Iris pigment epithelial cell (primary cell): ENCODE measurements around the gene LUZP1.
A peak's percentile ranks its signal among the peaks of the same experiment; 100 is the strongest.
"Not testable (repeated sequence)": the region's sequence is repeated elsewhere in the genome, so short reads cannot be mapped to it uniquely, and the experiment has no call there.

Source experiments
- DNase-seq: peaks from one replicate; pipeline ENCODE4 v3.0.0-alpha.2; 2011; ENCODE audit warnings: low read depth

Gene LUZP1

DNA sequence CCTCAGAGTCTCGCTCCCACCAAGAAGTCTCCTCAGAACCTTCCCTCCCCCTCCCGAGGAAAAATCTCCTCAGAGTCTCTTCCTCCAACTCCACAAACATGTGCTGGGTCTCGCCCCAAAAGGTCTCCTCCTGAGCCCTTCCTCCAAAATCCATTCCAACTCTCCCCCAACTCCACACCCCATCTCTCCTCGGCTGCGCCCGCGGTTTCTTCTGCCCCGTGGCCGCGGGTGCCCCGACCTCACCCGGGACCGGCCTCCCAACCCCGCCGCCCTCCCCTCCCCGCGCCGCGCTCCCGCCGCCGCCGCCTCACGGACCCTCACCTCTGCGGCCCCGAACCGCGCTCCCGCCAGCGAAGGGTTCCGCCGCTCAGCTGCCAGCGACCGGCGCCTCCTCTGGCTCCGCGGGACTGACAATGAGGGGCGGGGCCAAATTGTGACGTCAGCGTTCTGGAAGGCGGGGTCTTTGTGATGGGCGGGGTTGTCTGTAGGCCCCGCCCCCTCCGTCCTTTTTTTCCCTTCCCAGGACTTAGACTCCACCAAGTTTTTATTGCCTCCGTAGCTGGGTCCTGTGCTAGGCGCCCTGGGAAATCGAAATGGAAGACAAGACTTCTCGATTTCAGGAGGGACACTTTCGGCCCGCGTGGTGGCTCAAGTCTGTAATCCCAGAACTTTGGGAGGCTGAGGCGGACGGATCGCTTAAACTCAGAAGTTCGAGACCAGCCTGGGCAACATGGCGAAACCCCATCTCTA, at the start of gene LUZP1:
TSS of gene LUZP1 (minus strand) at position 412 of the 750 bp plus-strand sequence.
- DNase-seq: peak; percentile 83

DNA sequence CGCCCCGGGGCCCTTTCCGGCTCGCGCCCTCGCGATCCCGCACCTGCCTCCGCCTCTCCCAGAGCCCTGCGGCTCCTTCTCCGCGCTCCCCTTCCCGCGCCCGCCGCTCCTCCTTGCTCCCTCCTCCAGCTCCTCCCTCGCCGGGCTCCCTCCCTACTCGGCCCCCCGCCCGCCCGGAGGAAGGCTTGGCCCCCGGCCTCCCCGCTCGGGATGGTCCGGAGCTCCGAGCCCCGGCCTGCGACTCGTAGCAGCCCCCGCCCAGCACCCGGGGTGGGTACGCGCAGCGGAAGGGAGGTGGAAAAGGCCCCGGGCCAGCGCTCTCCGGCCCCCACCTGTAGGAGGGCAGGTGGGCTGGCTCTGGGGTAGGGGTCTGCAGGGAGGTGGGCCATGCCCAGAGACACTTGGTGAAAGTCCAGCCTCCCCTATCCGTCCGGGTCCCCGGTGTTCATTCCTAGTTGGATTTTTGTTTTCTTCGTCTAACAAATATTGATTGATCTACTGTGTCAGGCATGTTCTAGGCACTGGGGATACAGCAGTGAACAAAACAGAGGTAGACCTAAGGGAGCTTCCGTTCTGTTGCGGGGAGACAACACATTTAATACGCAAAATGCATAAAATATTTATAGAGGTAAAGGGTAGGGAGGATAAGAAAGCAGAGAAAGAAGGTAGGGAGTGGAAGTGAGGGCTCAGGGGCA, 48.9 kb upstream of the LUZP1 start, which contains the start of gene HTR1D:
TSS of gene HTR1D (minus strand) at position 82 of the 695 bp plus-strand sequence. CDS start 23,283 bp downstream, outside the sequence.
- DNase-seq: no peak

DNA sequence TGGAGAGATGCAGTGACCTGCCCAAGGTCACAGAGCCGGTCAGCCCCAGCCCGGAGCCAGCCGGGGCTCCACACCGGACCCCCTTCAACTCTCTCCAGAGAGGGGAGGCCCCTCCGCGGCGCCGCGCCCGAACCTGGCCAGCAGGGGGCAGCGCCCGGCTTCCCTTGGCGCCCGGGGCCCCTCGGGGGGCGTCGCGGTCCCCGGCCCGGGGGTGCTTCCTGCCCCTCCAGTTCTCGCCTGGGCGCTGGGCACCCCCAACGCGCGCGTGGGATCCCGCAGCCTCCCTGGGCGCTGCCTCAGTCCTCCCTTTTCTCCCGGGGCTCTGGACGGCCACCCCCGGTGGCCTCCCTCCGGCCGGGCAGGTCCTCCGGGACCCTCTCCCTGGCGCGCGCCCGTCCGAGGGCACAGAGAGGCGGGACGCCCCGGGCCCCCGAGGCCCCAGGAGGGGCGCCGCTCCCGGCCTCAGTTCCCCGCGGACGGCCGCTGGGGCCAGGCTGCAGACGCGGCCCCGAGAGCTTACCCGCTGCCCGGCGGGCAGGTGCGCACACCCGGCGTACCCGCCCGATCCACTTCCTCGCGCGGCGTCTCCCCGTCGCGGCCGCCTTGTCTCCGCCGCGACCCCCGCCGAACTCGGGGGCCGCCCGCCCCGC, 48.2 kb upstream of the LUZP1 start:
- no peak for DNase-seq

DNA sequence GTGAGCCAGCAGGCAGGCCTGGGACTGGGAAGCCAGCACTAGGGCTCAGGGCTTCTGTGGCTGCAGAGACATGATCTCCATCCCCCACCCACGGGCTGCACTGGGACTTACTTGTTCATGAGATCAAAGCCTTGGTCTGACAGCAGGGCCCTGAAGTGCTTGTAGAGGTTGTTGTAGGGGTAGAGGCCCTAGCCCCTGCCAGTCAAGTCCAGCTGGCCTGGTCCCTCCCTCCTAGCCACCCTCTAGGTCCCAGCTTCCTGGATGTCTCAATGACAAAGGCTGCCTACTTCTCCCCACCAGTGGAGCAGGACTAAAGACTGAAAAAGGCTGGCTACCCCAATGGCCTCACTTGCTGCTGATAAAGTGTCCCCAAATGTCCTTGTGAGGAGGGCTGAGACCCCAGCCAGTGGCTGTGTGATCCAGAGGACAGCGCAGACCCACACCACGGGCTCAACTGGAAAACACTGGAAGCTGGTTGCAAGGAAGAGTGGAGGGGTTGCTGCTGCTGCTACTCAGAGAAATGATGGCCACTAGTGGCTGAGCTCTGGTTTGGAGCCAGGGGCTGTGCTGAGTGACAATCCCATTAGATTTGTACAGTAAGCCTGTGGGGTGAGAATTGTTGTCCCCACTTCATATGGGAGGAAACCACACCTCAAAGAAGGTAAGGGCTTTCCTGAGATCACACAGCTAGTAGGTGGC, 47.2 kb upstream of the LUZP1 start:
- no peak for DNase-seq

- no peak for DNase-seq
Observed at GRCh38 chr1:23215291-23215690, 46.6 kb upstream of the LUZP1 start.

DNA sequence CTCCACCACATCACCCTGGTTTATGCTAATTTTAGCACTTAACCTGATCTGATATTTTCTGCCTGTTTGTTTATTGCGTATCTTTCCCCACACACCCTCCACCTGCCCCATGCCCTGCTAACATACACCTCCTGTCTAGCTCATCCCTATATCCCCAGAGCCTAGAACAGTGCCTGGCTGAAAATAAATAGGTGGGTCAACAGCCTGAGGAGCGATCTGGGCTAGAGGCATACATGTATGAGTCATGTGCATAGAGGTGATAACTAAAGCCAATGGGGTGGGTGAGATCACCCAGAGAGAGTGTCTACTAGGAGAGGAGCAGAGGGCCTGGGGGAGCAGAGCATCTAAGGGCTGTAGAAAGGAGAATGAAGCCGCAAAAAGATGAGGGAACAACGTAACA, 46.0 kb upstream of the LUZP1 start:
- peak; percentile 32 for DNase-seq

- no peak for DNase-seq
Observed at GRCh38 chr1:23211955-23212354, 43.3 kb upstream of the LUZP1 start.

GRCh38 chr1:23210963-23211362, 42.3 kb upstream of the LUZP1 start:
- no peak for DNase-seq

DNA sequence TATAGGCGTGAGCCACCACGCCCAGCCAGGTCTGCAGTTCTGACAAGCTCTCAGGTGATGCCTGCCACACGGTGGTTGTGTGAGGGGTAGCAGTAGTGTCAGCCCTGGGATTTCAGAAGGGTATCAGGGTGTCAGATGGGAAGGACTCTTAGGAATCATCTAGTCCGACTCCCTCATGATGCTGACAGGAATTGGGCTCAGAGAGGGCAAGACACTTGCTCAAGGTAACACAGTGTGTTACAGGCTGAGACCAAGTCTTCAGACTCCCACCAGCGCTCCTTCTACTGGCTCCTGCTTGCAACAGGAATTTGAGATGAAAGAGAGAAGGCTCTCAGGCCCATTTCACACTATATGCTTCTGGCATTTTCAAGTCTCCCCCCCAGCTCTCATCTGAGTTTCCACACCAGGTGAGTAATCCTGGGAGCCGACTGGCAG, 41.7 kb upstream of the LUZP1 start:
- DNase-seq: peak; percentile 16

GRCh38 chr1:23209770-23210169, 41.1 kb upstream of the LUZP1 start:
- no peak for DNase-seq

- no peak for DNase-seq
Observed at GRCh38 chr1:23208527-23208926, 39.9 kb upstream of the LUZP1 start.

- DNase-seq: not testable (repeated sequence)
Observed at GRCh38 chr1:23207733-23208132, 39.1 kb upstream of the LUZP1 start.

DNA sequence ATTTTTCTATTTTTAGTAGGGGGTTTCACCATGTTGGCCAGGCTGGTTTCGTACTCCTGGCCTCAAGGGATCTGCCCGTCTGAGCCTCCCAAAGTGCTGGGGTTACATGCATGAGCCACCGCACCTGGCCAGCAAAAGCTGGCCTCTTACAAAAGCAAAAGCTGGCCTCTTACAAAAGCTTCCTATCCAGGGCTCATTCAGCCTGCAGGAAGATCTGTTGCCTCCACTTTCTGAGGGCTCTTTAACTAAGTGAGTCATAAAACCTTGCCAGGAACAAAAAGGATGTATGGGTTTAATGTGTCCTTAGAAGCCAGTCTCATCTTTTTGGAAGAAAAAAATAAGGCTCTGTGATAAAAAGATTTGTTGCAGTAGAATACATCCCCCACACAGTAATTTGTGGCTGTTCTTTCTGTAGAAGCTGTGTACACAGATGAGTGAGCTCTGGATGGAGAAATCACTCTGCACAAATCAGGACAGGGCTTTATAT, 33.6 kb upstream of the LUZP1 start:
- DNase-seq: peak; percentile 75

DNA sequence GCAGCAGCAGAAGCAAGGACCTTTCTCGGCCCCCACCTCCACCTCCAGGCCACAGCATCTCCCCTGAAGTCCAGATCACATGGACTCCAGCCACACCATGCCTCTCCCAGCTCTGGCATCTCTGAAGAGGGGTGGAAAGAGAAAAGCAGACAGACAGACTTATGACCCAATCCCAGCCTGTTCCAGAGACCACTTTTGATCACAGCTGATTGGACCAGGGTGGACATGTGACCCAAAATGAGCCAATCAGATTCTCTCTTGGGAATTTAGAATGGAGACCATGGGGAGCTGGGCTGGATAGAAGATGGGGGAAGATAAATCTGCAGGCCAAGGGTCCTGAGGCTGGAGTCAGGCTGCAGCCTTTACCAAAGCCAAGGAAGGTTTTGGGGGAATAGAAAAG, 32.2 kb upstream of the LUZP1 start:
- DNase-seq: peak; percentile 24

DNA sequence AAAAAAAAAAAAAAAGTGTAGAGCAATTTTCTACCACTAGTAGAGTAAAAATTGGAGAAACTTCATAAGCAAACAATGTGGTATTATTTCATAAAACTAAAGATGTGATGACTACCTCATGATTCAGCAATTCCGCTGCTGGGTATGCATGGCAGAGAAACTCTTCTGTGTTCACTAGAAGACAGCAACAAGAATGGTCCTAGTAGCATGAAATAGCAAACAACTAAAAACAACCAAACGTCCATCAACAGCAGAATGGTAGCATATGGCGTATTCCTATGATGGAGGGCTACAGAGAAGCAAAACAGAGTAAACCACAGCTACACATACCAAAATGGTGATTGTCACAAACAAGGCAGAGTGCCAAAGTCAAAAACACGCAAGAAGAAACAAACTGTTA, 29.7 kb upstream of the LUZP1 start:
- peak; percentile 96 for DNase-seq

- DNase-seq: peak; percentile 100
Observed at GRCh38 chr1:23196627-23197328, 28.1 kb upstream of the LUZP1 start.

DNA sequence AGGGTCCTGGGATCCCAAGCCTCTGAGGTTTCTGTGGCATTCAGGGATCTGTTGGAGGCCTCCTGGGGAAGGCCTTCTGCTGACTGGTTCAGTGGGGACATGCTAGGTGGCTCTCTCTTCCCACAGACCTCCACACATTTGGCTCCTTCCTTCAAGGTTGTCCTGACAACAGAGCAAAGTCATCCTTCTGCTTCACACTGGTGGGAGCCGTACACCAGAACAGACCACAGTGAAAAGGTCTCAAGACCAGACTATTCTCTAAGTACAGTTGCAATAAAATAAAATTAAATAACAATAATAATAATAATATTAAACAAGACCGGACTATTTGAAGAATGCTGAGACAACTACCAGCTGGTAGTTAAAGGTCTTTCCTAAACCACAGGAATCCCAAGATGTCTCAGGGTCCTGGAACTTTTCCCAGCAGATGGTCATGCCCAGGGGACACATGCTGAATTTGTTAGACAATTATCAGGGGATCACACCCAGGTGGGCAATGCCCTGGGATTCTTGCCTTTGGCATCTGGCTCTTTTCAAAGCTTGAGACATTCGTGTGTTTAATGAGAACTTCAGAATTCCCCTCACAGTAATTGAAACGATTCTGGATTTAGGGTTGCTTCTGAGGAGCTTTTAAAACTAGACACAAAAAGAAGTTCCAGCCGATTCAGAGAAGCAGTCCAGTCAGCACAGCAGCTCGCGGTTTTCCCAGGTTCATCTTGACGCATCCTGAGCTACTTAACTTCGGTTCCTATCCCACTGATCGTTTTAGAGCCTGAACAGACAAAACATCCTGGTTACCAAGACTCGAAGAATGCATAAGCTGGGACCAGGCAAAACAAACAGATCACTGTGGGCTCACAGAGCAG, 25.7 kb upstream of the LUZP1 start:
- DNase-seq: peak; percentile 97

DNA sequence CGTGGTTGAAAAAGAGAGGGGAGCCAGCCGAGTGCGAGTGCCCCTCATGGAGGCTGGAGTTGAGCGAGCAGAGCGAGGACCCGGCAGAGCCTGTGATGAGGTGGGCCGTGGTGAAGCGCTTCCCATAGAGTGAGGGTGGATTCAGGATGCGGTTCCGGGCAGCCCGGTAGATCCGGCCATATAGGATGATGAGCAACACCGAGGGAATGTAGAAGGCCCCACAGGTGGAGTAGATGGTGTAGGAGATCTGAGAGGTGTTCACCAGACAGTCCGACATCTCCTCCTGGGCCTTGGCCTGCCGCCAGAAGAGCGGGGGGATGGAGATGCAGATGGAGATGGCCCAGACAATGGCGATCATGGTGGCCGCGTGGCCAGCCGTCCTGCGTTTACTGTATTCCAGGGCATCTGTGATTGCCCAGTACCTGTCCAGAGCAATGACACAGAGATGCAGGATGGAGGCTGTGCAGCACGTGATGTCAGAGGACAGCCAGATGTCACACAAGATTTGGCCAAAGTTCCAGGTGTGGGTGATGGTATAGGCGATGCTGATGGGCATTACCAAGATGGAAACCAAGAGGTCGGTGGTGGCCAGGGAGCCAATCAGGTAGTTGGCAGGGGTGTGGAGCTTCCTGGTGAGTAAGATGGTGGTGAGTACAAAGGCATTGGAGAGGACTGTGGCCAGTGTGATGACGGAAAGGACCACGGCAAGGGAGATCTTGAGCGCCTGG, 24.9 kb upstream of the LUZP1 start:
- no peak for DNase-seq

GRCh38 chr1:23191199-23191598, 22.5 kb upstream of the LUZP1 start:
- no peak for DNase-seq

- peak; percentile 97 for DNase-seq
Observed at GRCh38 chr1:23188936-23189452, 20.3 kb upstream of the LUZP1 start.
